Stimulated activated CD8-positive, alpha-beta memory T cell treated with anti-CD3 and anti-CD28 coated beads, Interleukin-7, amount 100 ng/mL, for 1 hour (primary cell): ENCODE measurements around the gene PSMD8.
"Not testable (repeated sequence)": the region's sequence is repeated elsewhere in the genome, so short reads cannot be mapped to it uniquely, and the experiment has no call there.

Source experiments
- DNase-seq, 2 donors: peaks; one replicate each; pipeline ENCODE4 v3.0.0-alpha.2; 2020; ENCODE audit warnings: low read depth in 2 of 2

PSMD8 gene

DNA sequence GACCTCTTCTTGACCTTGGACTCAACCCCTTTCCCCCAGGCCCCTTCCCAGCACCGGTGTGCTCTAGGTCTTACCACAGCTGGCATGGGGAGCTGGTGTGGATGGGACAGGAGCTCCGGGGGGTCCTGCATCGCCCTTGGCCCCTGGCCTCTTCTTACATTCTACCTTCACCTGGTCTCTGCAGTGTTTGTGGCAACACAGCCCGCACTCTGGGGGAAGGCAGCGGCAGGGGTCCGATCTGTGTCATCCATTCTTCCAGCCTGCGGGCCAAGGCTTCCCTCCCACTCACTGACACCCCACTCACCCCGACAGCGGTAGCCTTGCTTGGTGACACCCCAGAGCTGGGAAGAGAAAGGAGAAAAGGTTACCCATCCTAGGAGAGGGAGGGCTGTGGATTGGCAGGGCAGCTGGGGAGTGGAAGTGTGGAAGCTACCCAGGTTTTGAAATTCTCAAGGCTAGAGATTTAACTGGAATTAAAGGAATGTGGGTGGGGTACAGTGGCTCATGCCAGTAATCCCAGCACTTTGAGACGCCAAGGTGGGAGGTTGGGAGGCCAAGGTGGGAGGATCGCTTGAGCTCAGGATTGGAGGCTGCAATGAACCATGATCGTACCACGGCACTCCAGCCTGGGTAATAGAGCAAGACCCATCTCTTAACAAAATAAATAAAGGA, 36.8 kb downstream of the PSMD8 start:
- DNase-seq: no peak

DNA sequence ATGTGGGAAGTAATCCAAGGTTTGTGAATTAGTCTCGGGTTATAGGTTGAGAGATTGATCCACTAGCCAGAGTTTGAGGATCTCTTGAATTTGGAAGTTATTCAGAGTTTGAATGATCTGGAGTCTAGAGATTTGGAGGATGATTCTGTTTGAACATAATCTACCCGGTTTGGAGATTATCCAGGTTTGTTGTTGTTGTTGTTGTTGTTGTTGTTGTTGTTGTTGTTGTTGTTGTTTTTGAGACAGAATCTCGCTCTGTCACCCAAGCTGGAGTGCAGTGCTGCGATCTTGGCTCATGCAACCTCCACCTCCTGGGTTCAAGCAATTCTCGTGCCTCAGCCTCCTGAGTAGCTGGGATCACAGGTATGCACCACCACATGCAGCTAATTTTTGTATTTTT, 37.5 kb downstream of the PSMD8 start:
- not testable (repeated sequence) for DNase-seq

DNA sequence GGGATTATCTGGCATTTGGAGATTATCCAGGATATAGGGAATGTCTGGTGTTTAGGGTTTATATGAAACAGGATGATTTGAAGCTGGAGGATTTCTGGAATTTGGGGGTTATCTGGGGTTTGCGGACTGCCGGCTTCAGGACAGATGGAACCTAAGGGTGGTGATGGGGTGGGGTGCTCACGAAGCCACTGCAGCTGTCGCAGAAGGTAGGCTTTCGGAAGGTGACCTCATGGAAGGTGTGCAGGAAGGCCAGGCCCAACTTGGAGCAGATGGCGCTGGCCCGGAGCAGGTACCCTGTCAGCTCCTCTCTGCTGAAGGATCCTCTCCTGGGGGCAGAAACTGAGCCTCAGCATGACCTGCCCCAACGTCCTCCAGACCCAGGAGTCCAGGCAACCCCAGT, 38.1 kb downstream of the PSMD8 start:
- no peak for DNase-seq

DNA sequence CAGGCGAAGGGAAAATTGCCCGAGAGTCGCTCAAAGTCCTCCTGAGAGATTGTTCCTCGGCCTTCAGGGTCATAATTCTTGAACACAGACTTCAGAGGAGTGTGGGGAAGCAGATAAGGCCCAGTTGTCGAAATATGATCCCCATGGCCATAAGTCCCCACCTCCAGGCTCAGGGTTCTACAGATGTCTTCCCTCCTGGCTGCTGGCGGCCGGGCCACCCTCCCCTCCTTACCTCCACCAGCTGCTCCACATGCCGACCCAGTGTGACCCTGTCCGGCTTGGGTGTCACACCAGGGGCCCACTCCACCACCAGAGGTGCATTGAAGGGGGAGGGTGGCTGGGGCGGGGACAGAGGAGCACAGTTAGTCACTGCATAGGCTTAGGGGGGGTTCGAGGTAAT, 38.6 kb downstream of the PSMD8 start:
- DNase-seq: no peak

DNA sequence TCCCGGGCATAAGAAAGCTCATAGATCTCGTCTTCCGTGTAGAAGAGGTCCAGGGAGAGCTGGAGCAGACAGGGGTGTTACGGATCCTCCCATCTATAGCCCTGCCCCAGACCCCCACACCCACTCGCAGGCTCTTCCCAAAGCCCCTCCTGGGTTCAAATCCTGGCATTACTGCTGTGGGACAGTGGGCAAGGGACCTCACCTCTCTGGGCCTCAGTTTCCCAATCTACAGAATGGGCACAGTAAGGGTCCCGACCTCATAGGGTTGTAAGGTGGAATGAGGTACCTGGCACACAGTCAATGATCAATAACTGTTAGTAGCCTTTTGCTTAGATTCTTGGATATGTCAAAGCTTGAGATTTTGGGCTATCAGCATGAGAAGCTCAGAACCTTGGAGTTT, 39.0 kb downstream of the PSMD8 start:
- DNase-seq: no peak

DNA sequence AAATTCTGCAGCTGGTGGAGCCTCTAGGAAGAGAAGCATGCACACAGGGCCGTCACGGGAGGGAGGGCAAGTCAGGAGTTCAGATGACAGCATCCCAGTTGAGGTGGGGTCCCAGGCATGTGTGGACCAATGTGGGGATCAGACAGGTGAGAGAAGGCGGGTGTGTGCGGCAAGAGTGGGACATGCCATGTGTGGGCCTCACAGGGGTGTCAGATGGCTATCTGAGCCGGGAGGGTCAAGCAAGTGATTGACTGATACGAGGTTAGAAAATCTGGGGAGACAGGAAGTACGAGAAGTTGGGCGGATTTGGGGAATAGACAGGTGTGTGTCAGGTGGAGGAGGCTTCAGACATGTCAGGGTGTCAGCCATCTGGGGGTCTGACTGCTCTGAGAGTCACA, 42.8 kb downstream of the PSMD8 start:
- DNase-seq: no peak

DNA sequence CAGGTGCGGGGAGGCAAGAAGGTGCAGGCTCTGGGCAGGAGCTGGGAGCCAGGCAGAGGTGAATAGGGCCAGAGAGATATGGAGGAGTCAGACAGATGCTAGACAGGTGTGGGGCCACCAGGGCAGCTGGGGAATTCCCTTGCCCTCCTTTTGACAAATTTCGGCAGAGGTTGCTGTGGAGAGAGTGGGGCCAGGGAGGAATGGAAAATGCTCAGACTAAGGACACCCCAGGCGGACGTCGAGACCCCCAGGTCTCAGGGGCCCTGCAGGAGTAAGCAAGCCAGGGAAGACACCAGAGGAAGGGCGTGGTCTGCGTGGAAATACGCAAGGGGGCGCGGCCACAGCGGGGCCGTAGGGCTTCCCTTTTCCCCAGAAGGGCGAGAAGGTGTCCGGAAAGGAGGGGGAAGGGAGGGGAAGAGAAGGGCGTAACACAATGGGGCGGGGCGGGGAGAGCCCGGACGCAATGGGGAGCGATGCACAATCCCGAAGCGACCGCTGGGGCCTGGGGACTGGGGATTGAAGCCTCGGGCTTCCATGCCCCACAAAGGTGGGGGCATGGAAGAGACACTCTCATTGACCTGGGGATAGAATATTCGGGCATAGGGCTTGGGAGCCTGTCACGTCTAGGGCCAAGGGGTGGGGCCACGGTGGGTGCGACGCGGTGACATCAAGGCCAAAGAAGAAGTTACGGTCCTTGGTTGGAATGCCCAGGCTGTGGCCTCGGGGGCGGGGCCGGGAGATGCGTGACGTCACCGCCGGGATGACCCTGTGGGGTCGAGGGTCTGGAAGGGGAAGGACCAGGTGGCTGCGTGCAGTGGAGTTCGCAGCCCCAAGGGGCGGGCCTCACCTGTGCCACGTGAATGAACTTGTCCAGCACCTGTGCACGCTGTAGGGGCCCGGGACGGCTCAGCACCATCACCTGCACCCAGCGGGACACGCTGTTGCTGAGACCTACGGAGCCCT, 43.5 kb downstream of the PSMD8 start:
- no peak for DNase-seq

DNA sequence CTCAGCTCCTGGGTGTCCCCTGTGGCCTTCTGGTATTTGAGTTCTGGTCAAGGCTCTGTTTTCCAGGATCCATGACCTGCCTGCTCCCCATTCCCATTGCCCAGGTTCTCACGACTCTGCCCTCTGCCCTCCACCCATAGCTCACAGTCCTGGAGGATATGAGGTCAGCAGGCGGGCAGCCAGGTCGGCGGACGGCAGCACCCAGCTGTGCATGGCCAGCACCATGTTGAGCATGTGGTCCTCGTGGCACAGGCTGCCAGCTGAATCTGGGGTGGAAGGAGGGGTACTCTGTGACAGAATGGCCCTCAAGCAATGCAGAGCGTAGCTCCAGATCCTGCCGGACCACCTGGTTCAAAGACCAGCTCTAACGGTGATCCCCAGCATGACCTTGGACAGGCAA, 46.6 kb downstream of the PSMD8 start:
- DNase-seq: no peak

DNA sequence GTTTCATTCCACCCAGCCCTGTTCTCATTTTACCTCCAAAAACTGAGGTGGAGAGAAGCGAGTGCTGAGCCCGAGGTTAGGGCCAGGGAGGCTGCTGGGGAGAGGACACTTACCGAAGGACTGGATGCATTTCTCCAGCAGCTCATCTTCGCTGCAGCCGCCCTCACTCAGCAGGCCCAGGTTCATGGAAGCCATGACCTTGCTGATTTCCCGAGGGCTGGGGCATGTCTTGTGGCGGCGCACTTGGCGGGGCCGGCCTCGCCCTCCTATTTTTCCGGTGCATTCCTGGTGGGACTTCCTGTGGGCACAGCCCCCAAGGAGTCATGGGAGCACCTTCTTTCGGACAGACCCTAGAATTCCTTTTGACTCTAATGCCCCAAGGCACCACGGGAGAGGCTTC, 47.5 kb downstream of the PSMD8 start:
- no peak for DNase-seq

DNA sequence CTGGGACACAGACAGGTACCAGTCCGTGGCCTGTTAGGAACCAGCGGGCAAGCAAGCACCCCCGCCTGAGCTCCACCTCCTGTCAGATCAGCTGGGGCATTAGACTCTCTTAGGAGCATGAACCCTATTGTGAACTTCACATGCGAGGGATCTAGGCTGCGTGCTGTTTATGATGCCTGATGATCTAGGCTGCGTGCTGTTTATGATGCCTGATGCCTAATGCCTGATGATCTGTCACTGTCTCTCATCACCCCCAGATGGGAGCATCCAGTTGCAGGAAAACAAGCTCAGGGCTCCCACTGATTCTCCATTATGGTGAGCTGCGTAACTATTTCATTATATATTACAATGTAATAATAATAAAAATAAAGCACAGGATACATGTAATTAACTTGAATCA, 48.1 kb downstream of the PSMD8 start:
- DNase-seq: no peak

DNA sequence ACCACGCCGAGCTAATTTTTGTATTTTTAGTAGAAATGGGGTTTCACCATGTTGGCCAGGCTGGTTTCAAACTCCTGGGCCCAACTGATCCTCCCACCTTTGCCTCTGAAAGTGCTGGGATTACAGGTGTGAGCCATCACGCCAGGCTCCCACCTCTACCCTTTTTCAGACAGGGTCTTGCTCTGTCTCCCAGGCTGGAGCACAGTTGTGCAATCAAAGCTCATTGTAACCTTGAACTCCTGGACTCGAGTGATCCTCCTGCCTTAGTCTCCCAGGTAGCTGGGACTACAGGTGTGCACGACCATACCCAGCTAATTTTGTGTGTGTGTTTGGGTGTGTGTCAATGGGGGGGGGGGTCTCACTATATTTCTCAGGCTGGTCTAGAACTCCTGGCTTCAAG, 49.9 kb downstream of the PSMD8 start:
- no peak for DNase-seq

DNA sequence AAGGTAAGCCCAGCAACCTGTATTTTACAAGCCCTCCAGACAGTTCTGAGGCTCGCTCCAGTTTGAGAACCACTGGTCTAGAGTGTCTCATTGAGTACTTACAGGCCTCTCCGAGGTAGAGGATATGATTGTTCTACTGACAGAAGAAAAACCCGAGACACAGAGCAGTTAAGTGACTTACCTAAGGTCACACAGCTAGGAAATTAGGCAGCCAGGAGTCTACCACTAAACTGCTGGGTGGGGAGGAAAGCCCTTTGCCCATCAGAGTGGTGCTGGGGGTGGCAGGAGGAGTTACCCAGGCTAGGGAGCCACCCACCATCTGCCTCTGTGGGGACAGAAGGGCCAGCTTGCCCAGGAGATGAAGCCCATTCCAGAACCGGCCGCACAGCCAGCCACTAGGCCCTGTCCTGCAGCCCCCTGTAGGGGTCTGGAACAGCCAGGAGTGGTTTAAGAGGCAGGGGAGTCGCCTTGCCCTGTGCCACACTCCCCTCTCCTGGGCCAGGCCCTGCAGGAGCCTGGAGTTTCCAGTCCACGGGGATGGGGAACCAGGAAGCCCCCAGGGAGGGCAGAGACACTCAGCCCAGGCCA, 50.9 kb downstream of the PSMD8 start:
- DNase-seq: no peak

DNA sequence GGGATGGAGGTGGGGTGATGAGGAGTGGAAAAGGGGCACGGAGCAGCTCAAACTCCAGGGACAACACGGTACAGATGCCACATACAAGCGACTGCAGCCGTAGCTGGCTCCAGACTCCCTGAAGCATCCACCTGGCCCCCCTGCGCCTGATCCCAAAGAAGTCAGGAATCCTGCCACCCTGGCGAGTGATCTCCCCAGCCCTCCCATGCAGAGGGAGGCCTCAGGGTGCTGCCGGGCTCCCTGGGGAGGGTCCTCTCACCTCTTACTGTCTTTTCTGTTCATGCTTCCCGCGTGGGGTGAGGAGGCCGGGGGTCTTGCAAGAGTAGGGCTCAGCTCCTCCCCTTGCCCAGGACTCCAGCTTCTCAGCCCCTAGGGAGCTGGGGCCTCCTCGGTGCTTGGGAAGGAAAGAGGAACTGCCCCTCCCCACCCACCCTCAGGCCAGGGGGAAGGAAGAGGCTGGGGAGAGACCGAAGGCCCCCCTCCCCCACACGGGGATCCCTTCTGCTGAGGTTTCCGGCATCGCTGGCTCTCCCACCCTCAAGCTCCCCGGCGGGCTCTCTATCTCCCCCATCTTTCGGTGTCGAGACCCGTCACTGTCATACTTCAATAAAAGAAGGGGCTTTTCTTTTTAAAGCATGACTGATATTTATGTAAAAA, 51.6 kb downstream of the PSMD8 start, which contains the start of gene RASGRP4:
RASGRP4 (minus strand) TSS at position 410 of the 657 bp plus-strand sequence; CDS start at position 282, 128 bp downstream.
- DNase-seq: no peak

DNA sequence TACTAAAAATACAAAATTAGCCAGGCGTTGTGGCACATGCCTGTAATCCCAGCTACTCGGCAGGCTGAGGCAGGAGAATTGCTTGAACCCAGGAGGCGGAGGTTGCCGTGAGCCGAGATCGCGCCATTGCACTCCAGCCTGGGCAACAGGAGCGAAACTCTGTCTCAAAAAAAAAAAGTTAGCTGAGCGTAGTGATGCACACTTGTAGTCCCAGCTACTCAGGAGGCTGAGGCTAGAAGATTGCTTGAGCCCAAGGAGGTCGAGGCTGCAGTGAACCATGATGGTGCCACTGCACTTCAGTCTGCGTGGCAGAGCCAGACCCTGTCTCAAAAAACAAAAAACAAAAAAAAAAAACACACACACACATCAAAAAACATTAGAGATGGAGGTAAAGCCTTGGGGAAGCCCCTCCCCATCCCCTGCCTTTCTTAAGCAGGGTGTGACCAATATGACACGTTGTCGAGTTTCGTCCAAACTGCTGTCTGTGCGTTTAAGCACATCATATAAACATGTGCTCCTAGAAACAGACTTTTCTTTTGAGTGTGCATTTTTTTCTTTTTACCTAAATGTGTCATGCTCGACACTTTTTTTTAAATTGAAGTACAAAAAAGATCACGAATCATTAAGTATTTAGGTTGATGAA, 52.8 kb downstream of the PSMD8 start:
- not testable (repeated sequence) for DNase-seq

DNA sequence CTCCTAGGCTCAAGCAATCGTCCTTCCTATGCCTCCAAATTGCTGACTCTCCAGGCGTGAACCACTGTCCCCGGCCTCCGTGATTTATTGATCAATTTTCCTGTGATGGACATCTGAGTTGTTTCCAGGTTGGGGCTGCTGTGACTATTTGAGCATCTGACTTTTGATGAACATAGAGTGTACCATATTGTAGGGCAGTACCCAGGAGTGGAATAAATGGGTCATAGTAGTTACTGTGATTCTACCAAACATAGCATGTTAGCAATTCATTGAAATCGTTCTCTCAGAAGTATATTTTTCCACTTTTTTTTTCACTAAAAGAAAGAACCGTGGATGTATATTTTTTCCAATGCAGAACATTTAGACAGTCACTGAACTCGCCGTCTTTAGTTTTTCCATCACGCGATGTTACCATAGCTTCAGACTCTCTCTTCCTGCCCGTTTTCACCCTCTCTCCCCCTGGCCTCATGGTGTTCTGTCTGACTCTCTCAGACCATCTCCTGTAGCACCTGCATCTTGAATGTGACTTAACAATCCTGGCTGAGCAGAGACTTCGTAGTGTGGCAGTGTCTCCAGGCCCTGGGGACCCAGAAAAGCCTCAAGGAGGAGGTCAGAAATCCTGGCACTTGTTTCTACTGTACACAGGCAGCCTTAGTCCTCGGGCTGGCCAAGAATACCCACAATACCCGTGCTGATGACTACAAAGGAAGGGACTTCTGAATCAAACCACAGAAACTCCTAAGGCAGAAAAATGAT, 54.9 kb downstream of the PSMD8 start:
- DNase-seq: no peak

DNA sequence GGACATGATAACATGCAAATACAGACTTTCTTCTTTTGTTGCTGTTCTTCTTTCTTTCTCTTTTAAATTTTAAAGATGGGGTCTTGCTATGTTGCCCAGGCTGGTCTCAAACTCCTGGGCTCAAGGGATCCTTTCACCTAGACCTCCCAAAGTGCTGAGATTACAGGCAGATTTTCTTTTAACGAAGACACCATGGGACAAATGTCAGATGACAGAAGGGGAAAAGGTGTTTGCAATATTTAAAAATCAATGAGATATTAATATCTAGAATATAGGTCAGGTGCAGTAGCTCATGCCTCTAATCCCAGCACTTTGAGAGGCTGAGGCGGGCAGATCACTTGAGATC, 55.4 kb downstream of the PSMD8 start:
- DNase-seq: no peak

DNA sequence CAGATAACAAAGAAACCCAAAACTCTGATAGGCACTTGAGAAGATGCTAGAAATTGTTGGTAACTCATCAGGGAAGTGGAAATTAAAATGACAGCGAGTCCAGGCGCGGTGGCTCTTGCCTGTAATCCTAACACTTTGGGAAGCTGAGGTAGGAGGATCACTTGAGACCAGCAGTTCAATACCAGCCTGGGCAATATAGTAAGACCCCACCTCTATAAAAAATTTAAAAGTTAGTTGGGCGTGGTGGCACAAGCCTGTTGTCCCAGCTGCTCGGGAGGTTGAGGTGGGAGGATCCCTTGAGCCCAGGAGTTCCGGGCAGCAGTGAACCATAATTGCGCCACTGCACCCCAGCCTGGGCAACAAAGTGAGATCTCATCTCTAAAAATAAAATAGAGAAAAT, 56.6 kb downstream of the PSMD8 start:
- DNase-seq: no peak

DNA sequence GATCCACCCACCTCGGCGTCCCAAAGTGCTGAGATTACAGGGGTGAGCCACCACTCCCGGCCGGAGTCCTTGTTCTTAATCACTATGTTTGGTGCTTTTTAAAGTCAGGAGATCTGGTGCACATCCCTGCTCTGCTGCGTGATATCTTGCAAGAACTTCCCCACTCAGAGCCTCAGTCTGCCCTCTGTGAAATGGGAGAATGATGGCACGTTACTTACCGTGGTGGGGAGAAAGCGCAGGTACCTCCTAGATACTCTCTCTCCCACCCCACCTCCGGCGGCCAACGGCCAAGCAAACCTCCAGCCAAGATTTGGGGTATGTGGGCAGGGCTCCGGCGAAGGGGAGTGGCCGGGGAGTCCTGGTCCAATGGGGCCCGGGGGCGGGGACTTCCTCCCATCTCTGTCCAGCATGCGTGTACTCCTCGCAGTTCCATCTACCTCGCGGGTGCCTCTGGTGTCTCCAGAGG, 58.9 kb downstream of the PSMD8 start, which contains the start of gene RYR1:
RYR1 (plus strand) TSS at position 424 of the 466 bp plus-strand sequence. CDS start 139 bp downstream, outside the sequence.
- no peak for DNase-seq
